HG03045 (cell line): ENCODE data around the gene TEX264.

Experiments
- ATAC-seq: cut with Tn5 transposase; IDR thresholded peaks from one replicate; pipeline ENCODE4 v1.9.1; 2021; ENCODE audit warnings: mild to moderate bottlenecking, moderate library complexity; ENCODE audit not compliant: unreplicated experiment

Gene TEX264

DNA sequence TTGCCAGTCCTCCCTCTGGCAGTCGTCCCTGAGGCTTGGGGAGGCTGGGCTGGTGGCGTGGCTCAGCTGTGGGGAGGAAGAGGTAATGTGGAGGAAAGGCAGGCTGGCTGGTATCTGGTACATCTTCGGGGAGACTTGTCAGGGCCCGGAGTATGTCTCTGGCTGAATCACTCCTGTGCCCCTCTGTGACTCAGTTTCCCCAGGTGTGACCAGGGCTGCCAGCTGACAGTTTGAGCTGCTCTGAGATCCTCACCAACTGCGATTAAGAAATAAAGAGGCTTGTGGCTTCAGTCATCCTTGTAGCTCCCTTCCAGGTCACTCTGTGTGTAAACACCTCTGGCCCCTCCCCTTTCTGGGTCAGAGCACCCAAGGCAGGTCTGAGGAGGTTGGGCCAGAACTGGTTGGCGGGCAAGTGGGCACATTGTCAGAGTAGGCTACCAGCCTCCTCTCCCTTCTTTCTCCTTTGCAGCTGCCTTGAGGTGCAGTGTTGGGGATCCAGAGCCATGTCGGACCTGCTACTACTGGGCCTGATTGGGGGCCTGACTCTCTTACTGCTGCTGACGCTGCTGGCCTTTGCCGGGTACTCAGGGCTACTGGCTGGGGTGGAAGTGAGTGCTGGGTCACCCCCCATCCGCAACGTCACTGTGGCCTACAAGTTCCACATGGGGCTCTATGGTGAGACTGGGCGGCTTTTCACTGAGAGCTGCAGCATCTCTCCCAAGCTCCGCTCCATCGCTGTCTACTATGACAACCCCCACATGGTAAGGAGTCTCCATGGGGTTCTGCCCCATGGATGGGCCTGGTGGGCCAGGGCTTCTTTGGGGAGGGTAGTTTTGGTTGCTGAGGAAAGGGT, 3.0 kb downstream of the TEX264 start:
- no peak for ATAC-seq

DNA sequence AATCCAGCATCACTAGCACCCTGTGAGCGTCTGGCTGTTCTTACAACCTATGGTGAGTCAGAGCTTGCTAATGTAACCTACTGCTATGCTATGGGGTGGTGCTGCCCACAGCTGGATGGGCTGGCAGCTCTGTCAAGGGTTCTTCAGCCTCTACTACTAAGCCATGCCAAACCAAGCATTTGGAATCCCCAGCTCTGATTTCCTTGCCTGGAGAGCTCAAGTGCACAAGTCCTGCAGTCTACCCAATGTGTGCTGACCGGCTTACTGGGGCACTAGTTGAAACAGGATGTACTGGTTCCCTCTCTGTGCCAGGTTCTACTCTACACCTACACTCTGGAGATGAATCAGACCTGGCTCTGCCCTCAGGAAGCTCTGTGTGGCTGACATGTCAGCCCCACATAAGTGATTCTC, 4.2 kb downstream of the TEX264 start:
- ATAC-seq = no peak

DNA sequence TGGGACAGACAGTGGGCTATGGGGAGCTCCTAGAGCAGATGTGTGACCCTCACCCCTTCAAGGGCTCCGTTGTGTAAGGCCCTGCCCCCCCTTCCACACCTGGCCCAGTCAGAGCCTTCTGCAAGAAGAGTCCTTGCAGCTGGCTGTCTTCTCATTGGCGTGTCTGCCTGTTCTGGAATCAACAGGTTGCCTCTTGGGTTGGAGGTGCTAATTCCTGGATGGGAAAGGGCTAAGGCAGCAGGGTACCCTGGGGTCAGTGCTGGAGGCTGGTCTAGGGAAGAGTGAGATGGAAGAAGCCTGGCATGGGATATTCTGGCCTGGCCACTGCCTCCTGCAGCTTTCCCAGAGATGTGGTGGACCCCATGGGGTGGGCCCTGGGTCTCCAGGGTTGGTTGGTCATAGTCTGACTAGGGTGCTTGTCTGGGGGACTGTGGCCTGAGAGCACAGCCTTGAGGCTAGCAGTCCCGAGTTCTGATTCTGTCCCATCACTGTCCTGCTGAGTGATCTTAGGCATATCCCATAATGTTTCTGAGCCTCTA, 5.1 kb downstream of the TEX264 start:
- no peak for ATAC-seq

DNA sequence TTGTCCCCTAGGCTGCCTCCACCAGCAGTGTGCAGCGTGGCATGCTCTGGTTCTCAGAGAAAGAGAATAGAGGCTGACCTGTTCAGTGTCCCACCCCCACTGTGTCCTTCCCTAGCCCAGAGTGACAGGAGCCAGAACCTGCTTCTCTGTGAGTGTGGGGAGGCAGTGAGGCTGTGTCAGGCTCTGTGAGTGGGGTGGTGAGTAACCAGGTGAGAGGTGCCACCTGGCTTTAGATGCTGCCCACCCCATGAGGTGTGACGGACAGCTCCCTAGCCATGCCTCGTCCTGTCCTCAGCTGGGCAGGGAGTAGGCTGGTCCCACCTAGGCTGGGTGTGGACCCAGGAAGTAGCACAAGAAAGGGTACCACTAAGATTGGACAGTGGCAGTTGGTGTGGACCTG, 6.3 kb downstream of the TEX264 start:
- no peak for ATAC-seq

DNA sequence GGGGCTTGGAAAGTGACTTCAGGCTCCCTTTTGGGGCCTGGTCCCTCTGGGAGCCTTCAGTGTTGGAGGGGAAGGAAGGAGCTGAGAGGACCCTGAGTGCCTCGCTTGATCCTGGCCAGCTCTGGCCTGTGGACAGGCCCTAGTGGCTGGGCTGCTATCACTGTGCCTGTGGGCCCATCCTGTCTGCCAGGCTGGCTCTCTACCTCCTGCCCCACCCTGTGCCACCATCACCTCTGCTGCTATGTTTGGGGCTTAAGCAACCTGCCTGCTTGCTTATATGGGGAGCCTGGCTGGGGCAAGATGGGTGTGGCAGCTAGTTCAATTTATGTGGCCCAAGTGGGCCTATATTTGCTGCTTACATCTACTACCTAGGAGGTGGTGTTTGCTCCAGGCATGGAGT, 7.1 kb downstream of the TEX264 start:
- no peak for ATAC-seq

DNA sequence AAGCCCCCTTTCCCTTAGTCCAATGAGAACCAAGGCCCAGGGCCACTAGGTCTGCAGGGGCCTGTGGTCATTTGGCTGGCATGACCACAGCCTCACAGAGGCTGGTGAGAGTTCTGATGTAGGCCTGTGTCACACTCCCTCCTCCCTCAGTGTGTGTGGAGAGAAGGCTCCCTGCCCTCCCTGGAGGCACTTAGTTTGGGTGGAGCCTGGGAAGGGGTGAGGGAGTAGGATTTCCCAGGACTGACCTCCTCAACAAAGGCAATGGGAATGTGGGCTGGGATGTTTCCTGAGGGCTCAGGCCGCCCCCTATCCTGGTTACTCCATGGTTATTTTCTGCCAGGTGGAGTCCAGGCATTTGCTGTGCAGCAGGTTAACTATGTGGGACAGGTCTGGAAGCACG, 7.6 kb downstream of the TEX264 start:
- no peak for ATAC-seq

DNA sequence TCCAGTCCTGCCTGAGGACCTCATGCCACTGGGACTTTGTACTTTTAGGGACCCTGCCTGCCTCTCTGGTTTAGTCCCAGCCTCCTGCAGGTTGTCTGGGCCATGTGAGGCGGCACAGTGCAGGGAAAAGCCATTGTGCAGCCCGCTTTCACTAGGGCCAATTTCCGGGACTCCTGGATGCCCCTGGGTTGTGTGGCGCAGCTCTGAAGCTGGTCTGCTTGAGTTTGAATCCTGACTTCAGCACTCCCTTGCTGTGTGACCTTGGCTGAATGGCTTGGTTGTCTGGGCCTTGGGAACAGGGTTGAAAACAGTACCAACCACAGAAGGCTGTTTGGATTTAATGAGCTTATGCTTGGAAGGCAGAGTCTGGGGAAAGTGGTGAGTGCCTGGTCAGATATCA, 8.3 kb downstream of the TEX264 start:
- no peak for ATAC-seq

DNA sequence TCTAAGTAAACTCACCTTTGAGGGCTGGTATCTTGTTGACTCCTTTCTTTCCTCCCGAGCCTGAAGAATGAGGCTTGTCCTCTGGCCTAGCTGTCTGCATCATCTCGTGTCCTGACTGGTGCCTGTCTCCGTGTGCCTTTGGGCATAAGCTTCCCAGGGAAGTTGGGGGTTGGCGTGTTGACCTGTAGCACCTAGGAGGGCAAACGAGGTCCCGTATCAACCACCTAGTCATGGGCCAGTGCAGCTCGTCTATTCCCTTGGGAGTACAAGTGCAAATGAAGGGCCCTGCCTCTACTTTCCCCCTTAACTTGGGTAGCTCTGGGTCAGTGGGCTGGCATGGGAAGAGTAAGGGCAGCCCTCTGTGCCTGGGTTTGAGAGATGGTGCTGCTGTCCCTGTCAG, 8.7 kb downstream of the TEX264 start:
- ATAC-seq = no peak

DNA sequence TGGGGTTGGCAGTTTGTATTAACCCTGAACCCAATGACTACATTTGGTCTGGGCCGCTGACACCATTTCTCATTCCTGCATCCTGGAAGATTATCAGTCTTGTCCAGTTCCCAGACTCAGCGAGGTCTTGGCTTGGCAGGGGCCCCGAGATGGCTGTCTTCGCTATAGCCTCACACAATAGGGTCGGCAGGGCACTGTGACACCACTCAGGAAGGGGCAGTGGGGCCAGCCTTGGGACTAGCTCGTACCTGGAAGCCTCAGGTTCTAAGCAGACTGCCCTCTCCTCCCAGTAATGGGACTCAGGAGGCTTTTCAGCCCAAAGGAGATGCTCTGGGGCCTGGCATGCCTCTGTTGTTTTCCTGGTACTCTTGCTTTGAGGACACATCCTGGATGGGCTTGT, 9.1 kb downstream of the TEX264 start:
- ATAC-seq = no peak

DNA sequence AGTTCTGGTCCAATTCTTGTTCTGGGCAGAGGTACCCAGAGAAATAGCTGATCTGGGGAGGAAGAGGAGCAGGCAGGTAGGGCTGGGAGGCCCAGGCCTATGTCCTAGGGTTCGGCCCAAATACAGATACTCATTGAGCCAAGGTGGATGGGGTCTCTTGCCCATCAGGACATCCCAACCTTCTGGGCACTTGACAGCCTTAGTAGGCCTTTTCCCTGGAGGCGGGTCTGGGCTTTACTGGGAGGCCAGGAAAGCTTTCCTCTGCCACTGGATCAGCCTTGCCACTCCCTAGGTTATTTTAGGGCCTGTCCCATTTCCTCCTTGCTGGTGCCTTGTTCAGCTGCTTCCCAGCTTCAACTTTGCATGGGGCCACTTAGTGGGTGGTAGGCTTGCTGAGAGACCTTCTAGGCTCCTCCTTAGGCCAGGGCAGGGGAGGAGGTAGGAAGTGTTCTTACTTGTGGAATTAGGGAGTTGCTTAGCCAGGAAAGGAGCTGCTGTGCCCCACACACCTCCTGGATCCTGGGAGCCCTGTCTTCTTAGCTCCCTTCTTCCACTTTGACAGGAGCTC, 9.7 kb downstream of the TEX264 start:
- no peak for ATAC-seq

DNA sequence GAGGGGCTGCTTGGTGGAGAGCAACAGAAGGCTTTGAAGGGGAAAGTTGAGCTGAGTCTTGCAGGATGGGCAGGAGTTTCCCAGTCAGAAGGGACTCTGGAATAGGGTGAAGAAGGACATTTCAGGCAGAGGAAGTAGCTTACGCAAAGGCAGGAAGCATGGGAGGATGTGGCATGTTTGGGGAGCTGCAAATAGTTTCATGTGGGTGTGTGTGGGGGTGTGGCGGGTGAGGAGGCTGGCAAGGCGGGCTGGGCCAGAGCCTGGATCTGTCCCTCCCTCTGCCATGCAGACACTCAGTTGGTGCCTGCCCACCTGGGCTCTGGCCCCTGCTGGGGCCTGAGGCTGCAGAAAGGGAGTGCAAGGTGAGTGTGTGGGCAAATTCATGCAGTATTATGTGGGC, 10.4 kb downstream of the TEX264 start:
- ATAC-seq = no peak

DNA sequence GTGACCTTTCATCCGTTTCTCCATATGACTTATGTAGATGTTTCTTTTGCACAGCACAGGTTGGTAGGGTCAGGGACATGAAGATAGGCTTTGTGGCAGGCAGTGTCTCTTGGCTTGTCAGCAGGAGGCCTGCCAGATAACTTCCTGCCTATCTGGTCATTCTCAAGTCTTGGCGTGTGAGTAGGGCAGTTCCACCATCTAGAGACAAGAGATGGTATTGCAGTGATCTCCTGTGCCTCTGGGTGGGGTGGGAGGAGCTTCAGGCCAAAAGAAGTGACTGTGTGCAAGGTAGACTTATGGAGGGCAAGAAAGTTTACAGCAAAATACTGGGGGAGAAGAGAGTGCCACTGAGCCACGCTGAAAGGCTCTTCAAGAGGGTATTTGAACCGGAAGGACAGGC, 11.0 kb downstream of the TEX264 start:
- ATAC-seq = peak; percentile 76

DNA sequence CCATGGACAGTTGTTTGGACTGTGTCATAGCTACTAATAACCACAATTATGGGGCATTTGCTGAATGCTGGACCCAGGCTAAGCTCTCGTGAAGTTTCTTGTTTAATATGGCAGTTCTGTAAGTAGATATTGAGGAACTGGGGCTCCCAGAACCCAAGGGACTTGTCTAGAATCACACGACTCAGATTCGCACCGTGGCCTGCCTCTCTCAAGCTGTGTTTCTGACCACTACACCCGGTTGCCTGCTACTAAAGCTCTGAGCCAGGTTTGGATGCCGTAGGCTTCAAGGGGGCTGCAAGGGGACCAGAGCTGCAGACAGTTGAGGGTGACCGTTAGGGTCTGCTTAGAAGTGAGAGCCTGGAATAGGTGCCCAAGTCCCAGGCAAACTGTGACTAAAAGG, 11.5 kb downstream of the TEX264 start:
- ATAC-seq = no peak

DNA sequence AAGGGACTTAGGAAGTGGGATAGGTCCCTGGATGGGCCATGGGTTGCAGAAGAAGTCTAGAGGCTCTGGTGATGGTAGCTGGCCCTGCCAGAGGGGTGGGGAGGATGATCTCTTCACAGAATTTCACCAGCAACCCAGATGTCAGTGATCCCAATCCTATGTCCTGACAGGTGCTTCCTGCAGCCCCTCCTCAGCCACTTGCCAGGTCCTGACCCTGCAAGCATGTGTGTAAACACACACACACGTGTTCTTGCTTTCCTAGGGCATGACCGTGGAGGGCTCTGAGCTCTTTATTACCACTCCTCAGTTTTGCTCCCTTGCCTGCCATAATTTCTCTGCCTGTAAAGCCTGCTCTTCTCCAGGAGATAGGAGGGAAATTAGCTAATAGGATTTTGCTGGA, 12.5 kb downstream of the TEX264 start:
- ATAC-seq = no peak

DNA sequence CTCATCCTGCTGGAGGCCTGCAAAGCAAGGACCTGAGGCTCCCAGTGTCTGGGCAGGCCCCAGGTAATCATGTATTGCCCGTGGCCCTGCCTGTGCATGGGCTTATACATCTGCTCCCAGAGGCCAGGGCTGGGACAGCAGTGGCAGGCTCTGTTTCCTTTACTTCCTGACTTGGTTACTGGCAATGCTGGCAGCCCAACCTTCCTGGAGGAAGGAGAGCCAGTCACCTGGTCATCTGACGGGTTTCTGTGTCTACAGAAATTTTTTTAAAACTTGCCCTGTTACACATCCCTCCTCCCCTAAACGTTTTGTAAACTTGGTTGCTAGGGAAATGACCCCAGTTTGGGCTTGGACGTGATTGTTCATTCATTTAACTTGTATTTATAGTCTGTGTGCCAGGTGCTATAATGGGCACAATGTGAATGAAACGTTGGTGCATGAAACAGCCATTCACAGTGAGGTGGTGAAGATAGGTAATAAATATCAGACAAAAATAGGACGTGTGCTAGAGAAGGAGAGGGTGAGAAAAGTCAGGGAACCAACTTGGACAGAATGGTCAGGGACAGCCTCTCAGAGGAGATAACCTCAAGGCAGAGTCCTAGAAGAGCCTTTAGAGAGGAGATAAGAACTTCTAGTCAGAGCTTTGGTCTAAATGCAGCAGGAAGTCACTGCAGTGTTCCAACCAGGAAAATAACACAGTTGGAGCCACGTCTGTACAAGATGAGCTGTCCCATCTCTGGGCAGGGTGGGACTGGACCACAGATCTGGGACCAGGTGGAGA, 14.1 kb downstream of the TEX264 start:
- ATAC-seq = no peak

DNA sequence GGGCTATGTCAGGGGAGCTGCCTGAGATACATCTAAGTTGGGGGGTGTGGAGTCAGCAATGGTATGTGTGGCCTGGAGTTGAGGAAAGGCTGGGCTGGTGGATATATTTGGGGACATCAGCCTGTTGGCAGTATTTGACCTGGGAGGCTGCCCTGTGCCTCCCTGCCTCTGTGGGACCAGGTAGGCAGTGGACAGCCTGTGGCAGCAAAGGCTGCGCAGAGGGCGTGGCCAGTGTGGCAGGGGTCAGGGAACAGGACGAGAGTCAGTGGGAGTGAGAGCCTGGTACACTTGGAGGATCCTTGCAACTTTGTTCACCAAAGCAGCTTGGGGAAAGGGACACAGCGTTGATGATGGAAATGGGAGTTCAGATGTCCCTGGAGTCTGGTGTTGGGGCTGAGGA, 15.0 kb downstream of the TEX264 start:
- ATAC-seq = no peak

DNA sequence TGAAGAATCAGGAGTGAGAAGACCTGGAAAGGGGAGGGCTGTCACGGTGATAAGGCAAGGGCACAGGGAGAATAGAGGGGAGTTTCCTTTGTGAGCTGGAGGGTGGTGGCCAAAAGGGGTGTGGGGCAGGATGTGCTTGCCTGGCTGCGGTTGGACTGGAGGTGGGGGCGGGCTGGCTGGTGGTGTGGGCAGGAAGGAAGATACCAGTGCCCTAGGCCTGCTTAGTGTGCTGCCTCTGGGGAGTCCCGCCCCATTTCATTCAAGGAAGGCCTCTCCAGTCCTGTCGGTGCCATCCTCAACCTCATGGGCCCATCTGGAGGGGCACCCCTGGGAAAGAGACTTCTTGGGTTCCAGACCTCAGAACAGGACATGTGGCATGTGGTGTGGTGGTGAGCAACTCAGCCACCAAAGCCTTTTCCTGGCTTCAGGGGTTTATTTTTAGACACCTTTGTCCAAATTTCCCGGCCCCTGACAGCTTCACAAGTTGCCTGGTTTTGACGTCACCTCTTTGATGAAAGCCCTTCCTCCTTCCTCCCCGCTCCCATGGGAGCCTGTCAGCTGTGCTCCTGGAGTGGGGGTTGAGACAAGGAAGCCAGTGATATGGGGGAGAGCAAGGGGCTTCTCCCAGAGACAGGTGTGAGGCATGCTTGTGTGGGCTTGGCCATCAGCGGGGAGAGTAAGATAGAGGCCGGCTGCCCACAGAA, 15.6 kb downstream of the TEX264 start:
- ATAC-seq = peak; percentile 45

DNA sequence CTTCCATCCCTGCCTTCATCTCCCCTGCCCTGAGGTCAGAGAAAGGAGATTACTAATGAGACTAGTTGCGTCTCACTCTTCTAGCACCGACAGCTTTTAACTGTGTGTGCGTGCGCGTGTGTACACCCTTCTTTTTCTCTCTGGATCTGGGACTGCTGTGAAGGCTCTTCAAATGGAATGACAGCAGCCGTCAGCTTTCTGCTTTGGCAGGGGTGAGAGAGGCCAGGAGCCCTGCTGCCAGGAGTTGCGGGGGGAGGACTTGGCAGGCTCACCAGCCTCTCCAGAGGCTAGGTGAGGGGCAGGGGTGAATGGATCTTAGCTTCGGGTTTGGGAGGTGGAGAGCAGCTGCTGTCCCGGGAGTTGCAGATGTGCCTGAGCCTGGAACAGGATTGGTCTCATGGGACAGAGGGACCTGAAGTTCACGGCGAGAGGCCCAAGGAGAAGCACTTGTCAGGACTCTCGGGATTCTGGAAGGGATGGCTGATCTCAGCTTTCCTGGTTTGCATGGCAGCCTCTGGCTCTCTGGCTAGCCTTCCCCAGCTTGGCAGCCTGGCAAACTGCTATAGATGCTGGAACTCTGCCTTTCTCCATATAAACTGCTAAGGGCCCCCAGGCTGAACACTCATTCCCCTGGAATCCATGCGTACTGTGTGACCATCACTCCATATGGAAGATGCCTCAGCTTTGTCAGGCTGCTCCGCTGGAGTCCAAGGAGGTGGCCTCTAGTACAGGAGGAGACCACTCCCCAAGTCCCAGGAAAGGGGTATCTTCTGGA, 16.6 kb downstream of the TEX264 start:
- ATAC-seq = no peak

DNA sequence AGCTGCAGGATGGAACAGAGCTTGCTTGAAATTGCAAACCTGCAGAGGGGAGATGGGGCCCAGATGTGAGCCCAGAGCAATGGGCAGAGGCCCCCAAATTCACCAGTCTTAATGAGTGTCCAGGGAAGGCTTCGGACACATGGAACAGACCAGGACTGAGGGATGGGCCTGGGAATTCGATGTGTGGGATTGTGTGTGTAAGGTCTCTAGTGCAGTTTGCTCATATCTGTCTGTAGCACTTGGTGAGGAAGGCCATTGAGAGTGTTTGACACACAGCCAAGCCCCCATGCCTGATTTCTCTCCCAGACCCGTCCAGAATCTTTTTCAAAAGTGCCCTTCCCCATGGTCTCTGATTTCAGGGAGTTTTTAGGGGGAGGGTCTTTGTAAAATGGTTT, 17.2 kb downstream of the TEX264 start:
- no peak for ATAC-seq

DNA sequence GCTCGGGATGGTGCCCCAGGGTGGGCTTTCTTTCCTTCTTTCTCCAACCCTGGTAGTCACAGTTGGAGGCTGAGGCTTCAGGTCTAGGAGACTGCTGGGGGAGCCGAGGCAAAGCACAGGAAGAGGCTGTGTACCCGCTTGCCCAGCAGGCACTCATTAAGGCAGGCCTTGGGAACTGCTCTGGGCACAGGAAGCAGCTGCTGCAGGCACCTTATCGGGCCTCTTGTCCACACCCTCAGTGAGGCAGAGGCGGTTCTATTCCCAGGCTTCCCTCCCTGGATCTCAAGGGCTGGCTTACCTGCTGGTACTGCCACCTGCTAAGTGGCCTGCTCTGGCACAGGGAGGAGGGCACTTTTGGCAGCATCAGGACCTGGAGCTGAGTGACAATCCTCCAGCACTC, 20.0 kb downstream of the TEX264 start:
- ATAC-seq = no peak
